ENCODE results near the gene RNF115. TPM values are rescaled to one million over a fixed set of nuclear protein-coding genes. Genes with fewer than 3 reads are reported as not detected.

Gene RNF115
- total and polyA plus RNA-seq, 2 of the 8 experiments (the other 6 are each of a cell fraction or from before 2014, with no cell fraction given): 4.7 to 10.8 TPM

DNA sequence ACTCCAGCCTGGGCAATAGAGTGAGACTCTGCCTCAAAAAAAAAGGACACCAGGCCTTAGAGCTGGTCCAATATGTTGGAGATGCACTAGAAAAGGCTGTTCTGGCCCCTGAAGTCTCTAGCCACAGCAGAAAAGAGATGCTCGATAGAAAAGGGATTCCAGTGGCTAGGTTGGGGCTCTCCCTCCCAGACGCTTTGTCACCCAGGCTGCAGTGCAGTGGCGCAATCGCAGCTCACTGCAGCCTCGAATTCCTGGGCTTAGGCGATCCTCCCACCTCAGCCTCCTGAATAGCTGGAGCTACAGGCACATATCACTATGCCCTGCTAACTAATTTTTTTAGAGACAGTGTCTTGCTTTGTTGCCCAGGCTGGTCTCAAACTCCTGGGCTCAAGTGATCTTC is 135.0 kb downstream of the RNF115 start:
- no peak overlapping the region for H2BK20ac ChIP-seq (ENCODE audit: low read length)
- H4K8ac ChIP-seq (ENCODE audit: extremely low read depth, insufficient read depth, low read length): no peak overlapping the region
- TF ChIP-seq CEBPB (IDR thresholded peaks at IDR 0.05; ENCODE audit: low read depth, low read length): 0 out of 2 replicates have a peak, but pooled peaks have one; percentile 1
- no peak for TF ChIP-seq ASH2L (IDR thresholded peaks at IDR 0.05; ENCODE audit: low read length)
- no peak overlapping the region for H2BK15ac ChIP-seq (ENCODE audit: low read length)
- H3K14ac ChIP-seq (ENCODE audit: insufficient read length): no peak overlapping the region
- no peak overlapping the region for H4K5ac ChIP-seq (ENCODE audit: insufficient read length, low read depth, low read length)
- H3K56ac ChIP-seq (replicated peaks; ENCODE audit: insufficient read length, low read depth, low read length): no peak overlapping the region
- 94% methylated on average over 5 of the region's 6 CpGs; no CpG with 5 or more reads in 1 of the 2 experiments for WGBS, 2 experiments (ENCODE audit: extremely low coverage in 1 of 2, insufficient coverage in 1 of 2, insufficient read length in 1 of 2, insufficient replicate concordance in 2 of 2, low coverage in 1 of 2, low lambda C conversion rate in 2 of 2, missing lambda C conversion rate in 1 of 2)
- H3K9me3 ChIP-seq (ENCODE audit: insufficient read depth in 2 of 2, low read depth in 1 of 2, low read length in 1 of 2): no peaks in the 10 kb centered on the region
- H3K18ac ChIP-seq (ENCODE audit: extremely low read depth, low read length): no peak overlapping the region
- no peak overlapping the region for H3K4ac ChIP-seq (replicated peaks; ENCODE audit: insufficient read length, low read depth, low read length)
- H4K91ac ChIP-seq (replicated peaks; ENCODE audit: insufficient read length, low read length): no peak overlapping the region
- H3K23ac ChIP-seq (ENCODE audit: insufficient read length): no peak overlapping the region
- no peak overlapping the region for H2BK120ac ChIP-seq (replicated peaks; ENCODE audit: low read depth, low read length)
- no peaks in the 10 kb centered on the region for H3K79me2 ChIP-seq (ENCODE audit: control insufficient read depth in 1 of 2, insufficient read depth in 2 of 2, low read length in 2 of 2)
- no peak overlapping the region for H2BK5ac ChIP-seq (ENCODE audit: low read depth, low read length)
- H3K23me2 ChIP-seq (ENCODE audit: low read depth, low read length): no peaks in the 10 kb centered on the region
- H2AK5ac ChIP-seq (ENCODE audit: low read depth, low read length): no peak overlapping the region
- DNase-seq (ENCODE audit: low read depth in 1 of 2, low spot score in 2 of 2) (no peak), FAIRE-seq (no peak)
- ChIA-PET CTCF (ENCODE audit: partially characterized antibody) (interaction anchor here (0.7 to 1.4 kb wide), 3 partner anchors 10 to 106 kb away, joined by 3 to 4 read pairs (median 4); no protein-coding TSS in a partner anchor), POLR2A (ENCODE audit: partially characterized antibody) (interaction anchor here (1.4 to 1.8 kb wide), 2 partner anchors 14 to 17 kb away, joined by 4 read pairs; no protein-coding TSS in a partner anchor)
- no peak overlapping the region for H3K27ac ChIP-seq (ENCODE audit: low read depth, low read length)
- H3K4me3 ChIP-seq (ENCODE audit: extremely low read depth in 1 of 4, insufficient read depth in 2 of 4, low read depth in 3 of 4, low read length in 4 of 4): no peak overlapping the region
- H3K4me1 ChIP-seq (replicated peaks in 1 of 4; ENCODE audit: control insufficient read depth in 3 of 4, insufficient read depth in 4 of 4, low read length in 3 of 4): peaks cover 0 to 3% (median under 1%) of the 10 kb centered on the region in 4 experiments; a peak in 2 of 7 replicates
- H3K4me2 ChIP-seq (ENCODE audit: insufficient read depth in 1 of 2, low read depth in 2 of 2, low read length in 2 of 2): no peak overlapping the region
- no peaks in the 10 kb centered on the region for H4K20me1 ChIP-seq (replicated peaks in 1 of 2; ENCODE audit: control insufficient read depth in 1 of 2, insufficient read depth in 2 of 2, low read length in 2 of 2)
- H3K9ac ChIP-seq (replicated peaks in 1 of 4; ENCODE audit: extremely low read depth in 1 of 4, low read depth in 3 of 4, low read length in 3 of 4): no peak overlapping the region
- H3K36me3 ChIP-seq (ENCODE audit: control insufficient read depth in 2 of 4, insufficient read depth in 4 of 4, low read length in 3 of 4): no peaks in the 10 kb centered on the region
- no peaks in the 10 kb centered on the region for H3K79me1 ChIP-seq (ENCODE audit: low read depth, low read length)
- no peak overlapping the region for H2BK12ac ChIP-seq (ENCODE audit: low read depth, low read length)
- H2AFZ ChIP-seq (ENCODE audit: low read length): no peak overlapping the region
- H3K27me3 ChIP-seq (replicated peaks in 1 of 4; ENCODE audit: control insufficient read depth in 3 of 4, extremely low read depth in 1 of 4, insufficient read depth in 3 of 4, low read length in 3 of 4): no peaks in the 10 kb centered on the region

Small RNAs within 50 kb of the gene (microRNA-seq; reads per million reads assigned to microRNA genes)
- 0 reads per million in 2 experiments for gene MIR6736 (ENCODE audit: borderline microRNAs expressed in 2 of 2, borderline number of aligned reads in 2 of 2, borderline replicate concordance in 1 of 2)

Small RNAs within 50 kb of the gene (small RNA-seq; reads per million reads assigned to genes)
- not detected for gene MIR6736 (ENCODE audit: insufficient read depth)

Other genes starting within 250 kb of the RNF115 start
- gene GPR89A, start 216.1 kb downstream of the RNF115 start, total RNA-seq (2021; fragmentation: NEBNext Ultra II Directional; extraction: Animal tissue kit (Norgen Biotek cat#: 25700)): 21.4 and 26.8 TPM in 2 replicates
- 40.4 and 46.6 TPM in 2 replicates for gene GPR89A, start 216.1 kb downstream of the RNF115 start, polyA plus RNA-seq (2011; rRNA removed)
- not detected in 2 replicates for gene PDZK1, start 116.7 kb downstream of the RNF115 start, total RNA-seq (2021; fragmentation: NEBNext Ultra II Directional; extraction: Animal tissue kit (Norgen Biotek cat#: 25700))
- gene PDZK1, start 116.7 kb downstream of the RNF115 start, polyA plus RNA-seq (2011; rRNA removed): 0.08 and 0.17 TPM in 2 replicates
- not detected in 2 replicates for gene CD160, start 104.6 kb downstream of the RNF115 start, total RNA-seq (2021; fragmentation: NEBNext Ultra II Directional; extraction: Animal tissue kit (Norgen Biotek cat#: 25700))
- not detected in 2 replicates for gene CD160, start 104.6 kb downstream of the RNF115 start, polyA plus RNA-seq (2011; rRNA removed)
- 26.2 and 26.8 TPM in 2 replicates for gene POLR3C, start 105 bp upstream of the RNF115 start, total RNA-seq (2021; fragmentation: NEBNext Ultra II Directional; extraction: Animal tissue kit (Norgen Biotek cat#: 25700))
- gene POLR3C, start 105 bp upstream of the RNF115 start, polyA plus RNA-seq (2011; rRNA removed): 23.7 and 26.8 TPM in 2 replicates
- gene NUDT17, start 21.5 kb upstream of the RNF115 start, total RNA-seq (2021; fragmentation: NEBNext Ultra II Directional; extraction: Animal tissue kit (Norgen Biotek cat#: 25700)): 2.7 and 2.8 TPM in 2 replicates
- 4.1 and 5.1 TPM in 2 replicates for gene NUDT17, start 21.5 kb upstream of the RNF115 start, polyA plus RNA-seq (2011; rRNA removed)
- 36.7 and 40.7 TPM in 2 replicates for gene PIAS3, start 35.0 kb upstream of the RNF115 start, total RNA-seq (2021; fragmentation: NEBNext Ultra II Directional; extraction: Animal tissue kit (Norgen Biotek cat#: 25700))
- 49.9 and 73.8 TPM in 2 replicates for gene PIAS3, start 35.0 kb upstream of the RNF115 start, polyA plus RNA-seq (2011; rRNA removed)
- gene ANKRD35, start 61.8 kb upstream of the RNF115 start, total RNA-seq (2021; fragmentation: NEBNext Ultra II Directional; extraction: Animal tissue kit (Norgen Biotek cat#: 25700)): 2.2 and 3.0 TPM in 2 replicates
- 1.4 and 1.6 TPM in 2 replicates for gene ANKRD35, start 61.8 kb upstream of the RNF115 start, polyA plus RNA-seq (2011; rRNA removed)
- 0.45 and 0.48 TPM in 2 replicates for gene ITGA10, start 86.0 kb upstream of the RNF115 start, total RNA-seq (2021; fragmentation: NEBNext Ultra II Directional; extraction: Animal tissue kit (Norgen Biotek cat#: 25700))
- gene ITGA10, start 86.0 kb upstream of the RNF115 start, polyA plus RNA-seq (2011; rRNA removed): 0.09 and 0.11 TPM in 2 replicates
- gene PEX11B, start 94.6 kb upstream of the RNF115 start, total RNA-seq (2021; fragmentation: NEBNext Ultra II Directional; extraction: Animal tissue kit (Norgen Biotek cat#: 25700)): 8.1 and 9.1 TPM in 2 replicates
- 11.0 and 15.1 TPM in 2 replicates for gene PEX11B, start 94.6 kb upstream of the RNF115 start, polyA plus RNA-seq (2011; rRNA removed)
- 216 and 222 TPM in 2 replicates for gene RBM8A, start 103.4 kb upstream of the RNF115 start, total RNA-seq (2021; fragmentation: NEBNext Ultra II Directional; extraction: Animal tissue kit (Norgen Biotek cat#: 25700))
- 119 and 125 TPM in 2 replicates for gene RBM8A, start 103.4 kb upstream of the RNF115 start, polyA plus RNA-seq (2011; rRNA removed)
- 2.9 and 3.0 TPM in 2 replicates for gene LIX1L, start 133.9 kb upstream of the RNF115 start, total RNA-seq (2021; fragmentation: NEBNext Ultra II Directional; extraction: Animal tissue kit (Norgen Biotek cat#: 25700))
- gene LIX1L, start 133.9 kb upstream of the RNF115 start, polyA plus RNA-seq (2011; rRNA removed): 3.7 and 3.8 TPM in 2 replicates
- gene ANKRD34A, start 140.5 kb upstream of the RNF115 start, total RNA-seq (2021; fragmentation: NEBNext Ultra II Directional; extraction: Animal tissue kit (Norgen Biotek cat#: 25700)): 0.20 and 0.46 TPM in 2 replicates
- 0.15 and 0.19 TPM in 2 replicates for gene ANKRD34A, start 140.5 kb upstream of the RNF115 start, polyA plus RNA-seq (2011; rRNA removed)
- 2.3 and 3.1 TPM in 2 replicates for gene POLR3GL, start 140.6 kb upstream of the RNF115 start, total RNA-seq (2021; fragmentation: NEBNext Ultra II Directional; extraction: Animal tissue kit (Norgen Biotek cat#: 25700))
- 3.5 and 3.9 TPM in 2 replicates for gene POLR3GL, start 140.6 kb upstream of the RNF115 start, polyA plus RNA-seq (2011; rRNA removed)
- gene TXNIP, start 172.5 kb upstream of the RNF115 start, total RNA-seq (2021; fragmentation: NEBNext Ultra II Directional; extraction: Animal tissue kit (Norgen Biotek cat#: 25700)): 10.3 and 12.3 TPM in 2 replicates
- gene TXNIP, start 172.5 kb upstream of the RNF115 start, polyA plus RNA-seq (2011; rRNA removed): 33.4 and 56.8 TPM in 2 replicates
- 0.32 and 0.46 TPM in 2 replicates for gene HJV, start 197.6 kb upstream of the RNF115 start, total RNA-seq (2021; fragmentation: NEBNext Ultra II Directional; extraction: Animal tissue kit (Norgen Biotek cat#: 25700))
- 0.42 and 0.70 TPM in 2 replicates for gene HJV, start 197.6 kb upstream of the RNF115 start, polyA plus RNA-seq (2011; rRNA removed)

Measured in H1 (cell line).